K562 (cell line): ENCODE data around the gene CTNNB1. TPM values are rescaled to one million over a fixed set of nuclear protein-coding genes. Genes with fewer than 3 reads are reported as not detected.

Source experiments
- ATAC-seq: fragments of 200-7000 bp; cut with Tn5 transposase; 3 replicates; pipeline ENCODE4 v1.9.1; 2020; ENCODE audit warnings: moderate library complexity
- BruUV-seq: library from RNA; stranded (reverse); fragments of 400-500 nt; replicated peaks from 2 replicates; lab custom pipeline; 2021; lab: Mats Ljungman, UMichigan
- CTCF ChIA-PET: fragments of 300-600 bp; formaldehyde crosslinking; extraction: SDS; loops from one replicate; lab custom pipeline; 2021; ENCODE audit warnings: low intra/inter-chr PET ratio; lab: Yijun Ruan, JAX
- POLR2A ChIA-PET: fragments of 300-600, 350-650 bp; sonication (Branson Sonifier 250); formaldehyde crosslinking; extraction: SDS; loops from one replicate; lab custom pipeline; 2021; ENCODE audit warnings: antibody characterized with exemption, inconsistent platforms; lab: Yijun Ruan, JAX
- DNase-seq, 4 experiments: peaks; one replicate each; pipeline versions ENCODE4 v3.0.0 to v3.0.0-alpha.2; 2011 to 2018; ENCODE audit warnings: low spot score in 3 of 4, mixed read lengths in 3 of 4; ENCODE audit errors: extremely low read depth in 1 of 4
- FAIRE-seq: peaks from 2 replicates; lab custom pipeline; 2011; peaks lifted over from hg19 to GRCh38; lab: Jason Lieb, UNC
- H2AFZ ChIP-seq: 2 replicates; pipeline ENCODE4 v1.6.0; 2011; ENCODE audit warnings: low read depth, low read length, control low read depth, inconsistent platforms
- H3K27ac ChIP-seq: fragments of 200-600 bp; 3 replicates; pipeline ENCODE4 v1.8.0; 2011; ENCODE audit warnings: low read depth, mild to moderate bottlenecking, control low read depth, inconsistent platforms, low read length, moderate library complexity, mixed read lengths; ENCODE audit errors: extremely low read depth
- H3K27me3 ChIP-seq, 2 experiments: fragments of 300-600 bp in 1 of 2; 2 replicates in 1 of 2; 3 replicates in 1 of 2; pipeline versions ENCODE4 v1.6.0 to v1.8.0; 2011; ENCODE audit warnings: inconsistent platforms in 2 of 2, low read length in 2 of 2, mild to moderate bottlenecking in 1 of 2, mixed read lengths in 1 of 2, moderate library complexity in 1 of 2; ENCODE audit not compliant: control insufficient read depth in 2 of 2, insufficient read depth in 2 of 2
- H3K36me3 ChIP-seq: fragments of 300-600 bp; 3 replicates; pipeline ENCODE4 v1.8.0; 2011; ENCODE audit warnings: mild to moderate bottlenecking, low read length, inconsistent platforms; ENCODE audit not compliant: control insufficient read depth, insufficient read depth
- H3K4me1 ChIP-seq, 2 experiments: fragments of 200-600 bp in 1 of 2; replicated peaks in 1 of 2; 2 replicates in 1 of 2; 3 replicates in 1 of 2; pipeline versions ENCODE4 v1.5.1 to v1.8.0; 2011; ENCODE audit warnings: inconsistent platforms in 2 of 2, low read length in 2 of 2, mild to moderate bottlenecking in 1 of 2, mixed read lengths in 1 of 2, moderate library complexity in 1 of 2; ENCODE audit not compliant: control insufficient read depth in 2 of 2, insufficient read depth in 2 of 2
- H3K4me2 ChIP-seq: 2 replicates; pipeline ENCODE4 v1.6.1; 2011; ENCODE audit warnings: low read length, control low read depth, inconsistent platforms, mixed read lengths; ENCODE audit not compliant: insufficient read depth
- H3K4me3 ChIP-seq: fragments of 200-600 bp; sonication (generic), shearing (Covaris generic); 2 replicates; pipeline ENCODE4 v1.5.1; 2016; ENCODE audit warnings: control low read depth, inconsistent platforms
- H3K79me2 ChIP-seq: fragments of 200-600 bp; 3 replicates; pipeline ENCODE4 v1.8.0; 2011; ENCODE audit warnings: low read length, inconsistent platforms; ENCODE audit not compliant: control insufficient read depth, insufficient read depth
- H3K9ac ChIP-seq, 2 experiments: 2 replicates each; pipeline versions ENCODE4 v1.6.0 to v1.6.1; 2011; ENCODE audit warnings: low read depth in 2 of 2, low read length in 2 of 2, control low read depth in 1 of 2, inconsistent platforms in 1 of 2, mild to moderate bottlenecking in 1 of 2, mixed read lengths in 1 of 2; ENCODE audit not compliant: insufficient read depth in 1 of 2
- H3K9me1 ChIP-seq: one replicate; pipeline ENCODE4 v1.6.0; 2011; ENCODE audit warnings: inconsistent platforms, mild to moderate bottlenecking, low read length, moderate library complexity; ENCODE audit not compliant: control insufficient read depth, insufficient read depth
- H3K9me3 ChIP-seq: replicated peaks from 2 replicates; pipeline ENCODE4 v1.5.1; 2011; ENCODE audit warnings: low read depth, low read length, inconsistent platforms; ENCODE audit not compliant: control insufficient read depth, insufficient read depth
- H4K20me1 ChIP-seq: replicated peaks from 2 replicates; pipeline ENCODE4 v1.6.1; 2011; ENCODE audit warnings: low read length, inconsistent platforms, mixed read lengths; ENCODE audit not compliant: control insufficient read depth, insufficient read depth
- C11orf30 ChIP-seq: fragments of 450-650 bp; IDR thresholded peaks from 2 replicates; pipeline ENCODE4 v1.6.1; 2016; ENCODE audit warnings: low read depth, mild to moderate bottlenecking
- CEBPB ChIP-seq: fragments of 450-650 bp; IDR thresholded peaks from 2 replicates; pipeline ENCODE4 v1.6.1; 2016; ENCODE audit warnings: missing genetic modification characterization, missing compliant biosample characterization
- FOSL1 ChIP-seq: fragments of 200-800 bp; sonication (Bioruptor generic); conservative IDR thresholded peaks from 2 replicates; pipeline ENCODE4 v1.6.1; 2016; ENCODE audit warnings: missing genetic modification characterization, missing compliant biosample characterization
- NFE2 ChIP-seq: IDR thresholded peaks from 2 replicates; pipeline ENCODE4 v1.6.1; 2014; ENCODE audit warnings: antibody characterized with exemption, low read depth
- POLR2B ChIP-seq: fragments of 450-650 bp; IDR thresholded peaks from 2 replicates; pipeline ENCODE4 v1.6.1; 2018; ENCODE audit warnings: low read depth; ENCODE audit not compliant: partially characterized antibody
- PYGO2 ChIP-seq: fragments of 450-650 bp; IDR thresholded peaks from 2 replicates; pipeline ENCODE4 v1.6.1; 2016; ENCODE audit warnings: mild to moderate bottlenecking, missing genetic modification characterization, moderate library complexity, missing compliant biosample characterization
- TAF1 ChIP-seq: IDR thresholded peaks from 2 replicates; pipeline ENCODE4 v1.6.1; 2011; ENCODE audit warnings: mild to moderate bottlenecking, low read length, moderate library complexity; ENCODE audit not compliant: insufficient read depth, control insufficient read depth, severe bottlenecking; ENCODE audit errors: extremely low read depth
- ZNF583 ChIP-seq: fragments of 250-450 bp; sonication (Bioruptor Pico); IDR thresholded peaks from 2 replicates; pipeline ENCODE4 v1.4.0; 2020
- ZNF77 ChIP-seq: fragments of 250-450 bp; sonication (Bioruptor Pico); IDR thresholded peaks from 2 replicates; pipeline ENCODE4 v1.5.0; 2020
- in situ Hi-C: fragments of 300-500 bp; cut with MboI; formaldehyde crosslinking; loops from 4 replicates; pipeline ENCODE4 v1.15.0; 2018; ENCODE audit warnings: inconsistent platforms, mixed read lengths
- intact Hi-C: fragments of 100-400 bp; cut with micrococcal nuclease; formaldehyde crosslinking; loops from 2 replicates; pipeline ENCODE4 v1.14.2; 2022
- polyA plus RNA-seq, 8 experiments: library from polyadenylated mRNA; depleted of rRNA in 4 of 8; stranded (reverse) in 5 of 8; unstranded in 3 of 8; fragments of >200 nt; fragmentation: Nextera tagmentation in 2 of 8; fragmentation: Illumina TruSeq in 1 of 8; extraction: Ambion mirVana in 2 of 8; extraction: Trizol in 1 of 8; gene quantifications; 2 replicates each; pipeline versions ENCODE4 v1.2.1 to v1.2.3, GENCODE V29; 2011 to 2014; ENCODE audit warnings: inconsistent platforms in 1 of 8, missing spikeins in 1 of 8
- total RNA-seq, 7 experiments: library from RNA; depleted of rRNA in 6 of 7; stranded (reverse); fragments of >200 nt in 6 of 7; fragmentation: Illumina TruSeq in 2 of 7; extraction: Trizol in 2 of 7; gene quantifications; 2 replicates each; pipeline versions ENCODE4 v1.2.1 to v1.2.3, GENCODE V29; 2011 to 2021; ENCODE audit warnings: low replicate concordance in 1 of 7

The CTNNB1 gene
- total and polyA plus RNA-seq, 9 of the 15 experiments (the other 6 are each of a cell fraction or from before 2014, with no cell fraction given): 44.3 to 193 (median 154) TPM

DNA sequence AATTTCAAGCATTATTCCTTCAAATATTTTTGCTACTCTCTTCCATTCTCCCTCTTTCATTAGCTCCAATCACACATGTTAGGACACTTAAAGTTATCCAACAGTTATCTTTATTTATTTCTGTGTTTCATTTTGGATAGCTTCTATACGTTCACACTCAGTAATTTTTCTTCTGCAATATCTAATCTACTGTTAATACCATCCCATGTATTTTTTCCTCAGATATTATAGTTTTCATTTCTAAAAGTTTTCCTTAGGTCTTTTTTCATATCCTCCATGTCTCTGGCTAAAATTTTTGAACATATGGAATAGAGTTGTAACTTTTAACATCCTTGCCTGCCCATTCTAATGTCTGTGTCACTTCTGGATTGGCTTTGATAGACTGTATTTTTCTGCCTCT, 73.4 kb downstream of the CTNNB1 start (continued):
- TF ChIP-seq PYGO2 (tag) (no peak), ZNF583 (CRISPR knock-in tag) (peak; percentile 98), TAF1 (no peak)

DNA sequence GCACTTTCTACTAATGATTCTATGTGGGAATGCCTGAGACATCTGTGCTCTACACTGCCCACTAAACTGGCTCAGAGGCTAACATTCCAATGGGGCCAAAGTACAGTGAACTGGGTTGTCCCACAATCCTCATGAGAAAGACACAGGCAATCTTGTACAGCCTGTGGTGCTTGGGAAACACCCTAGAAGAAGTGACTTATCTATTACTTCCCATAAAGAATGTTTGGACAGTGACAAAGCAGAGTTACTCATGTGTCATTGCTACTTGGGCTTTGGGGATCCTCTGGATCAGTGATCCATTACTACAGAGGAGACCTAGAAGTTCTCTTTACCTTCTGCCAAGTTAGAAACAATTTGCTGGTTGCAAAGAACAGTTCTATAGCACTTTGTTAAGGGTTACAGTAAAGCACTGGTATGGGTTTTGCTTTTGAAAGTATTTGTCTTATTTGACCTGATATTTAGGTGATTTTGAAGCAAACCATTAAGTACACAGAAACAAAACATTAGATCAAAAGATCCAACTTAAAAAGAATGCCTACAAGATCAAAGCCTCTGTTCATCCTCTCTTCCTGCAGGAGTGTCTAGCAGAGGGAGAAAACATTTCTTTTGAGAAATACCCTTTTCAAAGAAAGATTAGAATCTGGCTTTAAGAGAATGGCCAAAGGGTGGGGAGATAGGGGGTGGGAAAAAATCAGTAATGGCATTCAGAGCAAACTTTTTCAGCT, 75.8 kb downstream of the CTNNB1 start:
- Histone ChIP-seq H2AFZ (no peak overlapping the region), H3K4me3 (no peak overlapping the region), H3K27me3 (peaks cover 0 to 8% of the 10 kb centered on the region in 2 experiments; a peak in 2 of 5 replicates), H3K9ac (no peak overlapping the region), H3K4me2 (no peak overlapping the region), H3K27ac (no peak overlapping the region), H3K36me3 (no peaks in the 10 kb centered on the region), H3K9me1 (no peaks in the 10 kb centered on the region), H3K79me2 (no peaks in the 10 kb centered on the region), H3K4me1 (no peaks in the 10 kb centered on the region; a peak in 1 of 5 replicates), H4K20me1 (no peaks in the 10 kb centered on the region), H3K9me3 (no peaks in the 10 kb centered on the region)
- TF ChIP-seq NFE2: 0 out of 2 replicates have a peak, but pooled peaks have one; percentile 40
- no peak for TF ChIP-seq POLR2B
- 0 out of 2 replicates have a peak, but pooled peaks have one; percentile 16 for TF ChIP-seq C11orf30
- no peak for TF ChIP-seq ZNF77 (CRISPR knock-in tag)
- 0 out of 2 replicates have a peak, but pooled peaks have one; percentile 7 for TF ChIP-seq CEBPB (tag)
- TF ChIP-seq FOSL1 (tag): peak; percentile 68
- CTCF ChIA-PET: no interaction called here
- in situ Hi-C loops: no loop called here
- intact Hi-C loops: no loop called here
- ATAC-seq (no peak), DNase-seq (no peak), FAIRE-seq (no peak)
- POLR2A ChIA-PET: no interaction called here
- no TSS peak for BruUV-seq
